Measurements from ENCODE around the gene KRTAP10-1. TPM values are rescaled to one million over a fixed set of nuclear protein-coding genes. Genes with fewer than 3 reads are reported as not detected.

The KRTAP10-1 gene
- total and polyA plus RNA-seq, 2 of the 13 experiments (the other 11 are each of a cell fraction or from before 2014, with no cell fraction given), result not detected

DNA sequence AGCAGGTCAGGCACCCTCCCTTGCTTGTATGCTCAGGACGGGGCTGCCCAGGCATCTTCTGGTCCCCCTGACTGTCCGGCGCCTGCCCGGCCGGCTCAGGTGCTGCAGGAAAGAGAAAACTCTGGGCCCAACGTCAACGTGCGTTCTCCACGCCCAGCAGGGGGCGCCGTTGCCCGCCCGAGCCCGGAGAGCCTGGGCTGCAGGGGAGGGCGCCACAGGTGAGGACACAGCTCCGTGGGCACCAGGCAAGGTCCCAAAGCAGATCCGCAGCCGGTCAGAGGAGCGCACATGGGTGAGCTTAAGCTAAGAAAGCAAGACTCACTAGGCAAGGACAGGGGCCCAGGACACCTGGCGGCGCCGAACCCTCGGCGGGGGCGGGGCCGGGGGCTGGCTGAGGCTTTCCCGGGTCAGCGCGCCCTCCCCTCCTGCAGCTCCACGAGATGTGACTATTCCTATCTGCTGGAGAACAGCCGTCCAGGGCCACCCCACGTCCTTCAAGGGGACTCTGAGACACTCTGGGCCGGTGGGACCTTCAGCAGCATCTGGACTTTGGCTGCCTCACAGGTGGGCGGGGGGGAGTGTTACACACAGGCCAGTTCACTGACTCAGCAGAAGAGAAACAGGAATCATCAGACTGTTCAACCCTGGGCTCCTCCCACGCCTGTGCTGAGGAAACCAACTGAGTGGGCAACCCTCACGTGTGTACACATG is 29.3 kb downstream of the KRTAP10-1 start (continued):
- peak; percentile 71; the same call in 1 of the 2 replicates for TF ChIP-seq ZNF724P (CRISPR knock-in tag; IDR thresholded peaks at IDR 0.05; ENCODE audit: borderline replicate concordance)
- no peak for TF ChIP-seq SRSF4 (IDR thresholded peaks at IDR 0.05; ENCODE audit: low read depth, low read length, poor library complexity, severe bottlenecking)
- TF ChIP-seq ZNF17 (CRISPR knock-in tag; IDR thresholded peaks at IDR 0.05), result no peak
- TF ChIP-seq, protein P1, sequence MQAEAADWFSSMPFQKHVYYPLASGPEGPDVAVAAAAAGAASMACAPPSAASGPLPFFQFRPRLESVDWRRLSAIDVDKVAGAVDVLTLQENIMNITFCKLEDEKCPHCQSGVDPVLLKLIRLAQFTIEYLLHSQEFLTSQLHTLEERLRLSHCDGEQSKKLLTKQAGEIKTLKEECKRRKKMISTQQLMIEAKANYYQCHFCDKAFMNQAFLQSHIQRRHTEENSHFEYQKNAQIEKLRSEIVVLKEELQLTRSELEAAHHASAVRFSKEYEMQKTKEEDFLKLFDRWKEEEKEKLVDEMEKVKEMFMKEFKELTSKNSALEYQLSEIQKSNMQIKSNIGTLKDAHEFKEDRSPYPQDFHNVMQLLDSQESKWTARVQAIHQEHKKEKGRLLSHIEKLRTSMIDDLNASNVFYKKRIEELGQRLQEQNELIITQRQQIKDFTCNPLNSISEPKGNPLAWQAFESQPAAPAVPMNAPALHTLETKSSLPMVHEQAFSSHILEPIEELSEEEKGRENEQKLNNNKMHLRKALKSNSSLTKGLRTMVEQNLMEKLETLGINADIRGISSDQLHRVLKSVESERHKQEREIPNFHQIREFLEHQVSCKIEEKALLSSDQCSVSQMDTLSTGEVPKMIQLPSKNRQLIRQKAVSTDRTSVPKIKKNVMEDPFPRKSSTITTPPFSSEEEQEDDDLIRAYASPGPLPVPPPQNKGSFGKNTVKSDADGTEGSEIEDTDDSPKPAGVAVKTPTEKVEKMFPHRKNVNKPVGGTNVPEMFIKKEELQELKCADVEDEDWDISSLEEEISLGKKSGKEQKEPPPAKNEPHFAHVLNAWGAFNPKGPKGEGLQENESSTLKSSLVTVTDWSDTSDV (CRISPR knock-in tag; IDR thresholded peaks at IDR 0.05), result peak; percentile 89; the same call in 1 of the 2 replicates
- no peak for TF ChIP-seq ZBTB1 (CRISPR knock-in tag; IDR thresholded peaks at IDR 0.05; ENCODE audit: borderline replicate concordance)
- TF ChIP-seq, protein P2, sequence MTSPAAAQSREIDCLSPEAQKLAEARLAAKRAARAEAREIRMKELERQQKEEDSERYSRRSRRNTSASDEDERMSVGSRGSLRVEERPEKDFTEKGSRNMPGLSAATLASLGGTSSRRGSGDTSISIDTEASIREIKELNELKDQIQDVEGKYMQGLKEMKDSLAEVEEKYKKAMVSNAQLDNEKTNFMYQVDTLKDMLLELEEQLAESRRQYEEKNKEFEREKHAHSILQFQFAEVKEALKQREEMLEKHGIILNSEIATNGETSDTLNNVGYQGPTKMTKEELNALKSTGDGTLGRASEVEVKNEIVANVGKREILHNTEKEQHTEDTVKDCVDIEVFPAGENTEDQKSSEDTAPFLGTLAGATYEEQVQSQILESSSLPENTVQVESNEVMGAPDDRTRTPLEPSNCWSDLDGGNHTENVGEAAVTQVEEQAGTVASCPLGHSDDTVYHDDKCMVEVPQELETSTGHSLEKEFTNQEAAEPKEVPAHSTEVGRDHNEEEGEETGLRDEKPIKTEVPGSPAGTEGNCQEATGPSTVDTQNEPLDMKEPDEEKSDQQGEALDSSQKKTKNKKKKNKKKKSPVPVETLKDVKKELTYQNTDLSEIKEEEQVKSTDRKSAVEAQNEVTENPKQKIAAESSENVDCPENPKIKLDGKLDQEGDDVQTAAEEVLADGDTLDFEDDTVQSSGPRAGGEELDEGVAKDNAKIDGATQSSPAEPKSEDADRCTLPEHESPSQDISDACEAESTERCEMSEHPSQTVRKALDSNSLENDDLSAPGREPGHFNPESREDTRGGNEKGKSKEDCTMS (CRISPR knock-in tag; conservative IDR thresholded peaks at IDR 0.05), result no peak
- no peak for TF ChIP-seq ZNF12 (CRISPR knock-in tag; IDR thresholded peaks at IDR 0.05)
- TF ChIP-seq, protein P3, sequence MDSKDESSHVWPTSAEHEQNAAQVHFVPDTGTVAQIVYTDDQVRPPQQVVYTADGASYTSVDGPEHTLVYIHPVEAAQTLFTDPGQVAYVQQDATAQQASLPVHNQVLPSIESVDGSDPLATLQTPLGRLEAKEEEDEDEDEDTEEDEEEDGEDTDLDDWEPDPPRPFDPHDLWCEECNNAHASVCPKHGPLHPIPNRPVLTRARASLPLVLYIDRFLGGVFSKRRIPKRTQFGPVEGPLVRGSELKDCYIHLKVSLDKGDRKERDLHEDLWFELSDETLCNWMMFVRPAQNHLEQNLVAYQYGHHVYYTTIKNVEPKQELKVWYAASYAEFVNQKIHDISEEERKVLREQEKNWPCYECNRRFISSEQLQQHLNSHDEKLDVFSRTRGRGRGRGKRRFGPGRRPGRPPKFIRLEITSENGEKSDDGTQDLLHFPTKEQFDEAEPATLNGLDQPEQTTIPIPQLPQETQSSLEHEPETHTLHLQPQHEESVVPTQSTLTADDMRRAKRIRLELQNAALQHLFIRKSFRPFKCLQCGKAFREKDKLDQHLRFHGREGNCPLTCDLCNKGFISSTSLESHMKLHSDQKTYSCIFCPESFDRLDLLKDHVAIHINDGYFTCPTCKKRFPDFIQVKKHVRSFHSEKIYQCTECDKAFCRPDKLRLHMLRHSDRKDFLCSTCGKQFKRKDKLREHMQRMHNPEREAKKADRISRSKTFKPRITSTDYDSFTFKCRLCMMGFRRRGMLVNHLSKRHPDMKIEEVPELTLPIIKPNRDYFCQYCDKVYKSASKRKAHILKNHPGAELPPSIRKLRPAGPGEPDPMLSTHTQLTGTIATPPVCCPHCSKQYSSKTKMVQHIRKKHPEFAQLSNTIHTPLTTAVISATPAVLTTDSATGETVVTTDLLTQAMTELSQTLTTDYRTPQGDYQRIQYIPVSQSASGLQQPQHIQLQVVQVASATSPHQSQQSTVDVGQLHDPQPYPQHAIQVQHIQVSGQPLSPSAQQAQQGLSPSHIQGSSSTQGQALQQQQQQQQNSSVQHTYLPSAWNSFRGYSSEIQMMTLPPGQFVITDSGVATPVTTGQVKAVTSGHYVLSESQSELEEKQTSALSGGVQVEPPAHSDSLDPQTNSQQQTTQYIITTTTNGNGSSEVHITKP (CRISPR knock-in tag; IDR thresholded peaks at IDR 0.05; ENCODE audit: low read depth), result no peak
- no peak for TF ChIP-seq CREB1 (IDR thresholded peaks at IDR 0.05)
- no peak for TF ChIP-seq CREB1 (CRISPR knock-in tag; IDR thresholded peaks at IDR 0.05)
- no peak for TF ChIP-seq ZSCAN12 (CRISPR knock-in tag; IDR thresholded peaks at IDR 0.05)
- TF ChIP-seq, protein P4, sequence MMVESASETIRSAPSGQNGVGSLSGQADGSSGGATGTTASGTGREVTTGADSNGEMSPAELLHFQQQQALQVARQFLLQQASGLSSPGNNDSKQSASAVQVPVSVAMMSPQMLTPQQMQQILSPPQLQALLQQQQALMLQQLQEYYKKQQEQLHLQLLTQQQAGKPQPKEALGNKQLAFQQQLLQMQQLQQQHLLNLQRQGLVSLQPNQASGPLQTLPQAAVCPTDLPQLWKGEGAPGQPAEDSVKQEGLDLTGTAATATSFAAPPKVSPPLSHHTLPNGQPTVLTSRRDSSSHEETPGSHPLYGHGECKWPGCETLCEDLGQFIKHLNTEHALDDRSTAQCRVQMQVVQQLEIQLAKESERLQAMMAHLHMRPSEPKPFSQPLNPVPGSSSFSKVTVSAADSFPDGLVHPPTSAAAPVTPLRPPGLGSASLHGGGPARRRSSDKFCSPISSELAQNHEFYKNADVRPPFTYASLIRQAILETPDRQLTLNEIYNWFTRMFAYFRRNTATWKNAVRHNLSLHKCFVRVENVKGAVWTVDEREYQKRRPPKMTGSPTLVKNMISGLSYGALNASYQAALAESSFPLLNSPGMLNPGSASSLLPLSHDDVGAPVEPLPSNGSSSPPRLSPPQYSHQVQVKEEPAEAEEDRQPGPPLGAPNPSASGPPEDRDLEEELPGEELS (CRISPR knock-in tag; IDR thresholded peaks at IDR 0.05), result 0 out of 2 replicates have a peak, but pooled peaks have one; percentile 13
- no peak for TF ChIP-seq SMAD1 (CRISPR knock-in tag; IDR thresholded peaks at IDR 0.05; ENCODE audit: borderline replicate concordance, low read depth)
- TF ChIP-seq, protein P5, sequence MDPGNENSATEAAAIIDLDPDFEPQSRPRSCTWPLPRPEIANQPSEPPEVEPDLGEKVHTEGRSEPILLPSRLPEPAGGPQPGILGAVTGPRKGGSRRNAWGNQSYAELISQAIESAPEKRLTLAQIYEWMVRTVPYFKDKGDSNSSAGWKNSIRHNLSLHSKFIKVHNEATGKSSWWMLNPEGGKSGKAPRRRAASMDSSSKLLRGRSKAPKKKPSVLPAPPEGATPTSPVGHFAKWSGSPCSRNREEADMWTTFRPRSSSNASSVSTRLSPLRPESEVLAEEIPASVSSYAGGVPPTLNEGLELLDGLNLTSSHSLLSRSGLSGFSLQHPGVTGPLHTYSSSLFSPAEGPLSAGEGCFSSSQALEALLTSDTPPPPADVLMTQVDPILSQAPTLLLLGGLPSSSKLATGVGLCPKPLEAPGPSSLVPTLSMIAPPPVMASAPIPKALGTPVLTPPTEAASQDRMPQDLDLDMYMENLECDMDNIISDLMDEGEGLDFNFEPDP (CRISPR knock-in tag; conservative IDR thresholded peaks at IDR 0.05), result no peak
- TF ChIP-seq NFYC (CRISPR knock-in tag; IDR thresholded peaks at IDR 0.05), result no peak
- TF ChIP-seq ZNF558 (CRISPR knock-in tag; IDR thresholded peaks at IDR 0.05; ENCODE audit: borderline replicate concordance), result no peak

All from HepG2 (cell line).